Thyroid gland (tissue), 4 donors: Measurements from ENCODE around the gene SAXO1. TPM values are rescaled to one million over a fixed set of nuclear protein-coding genes. Genes with fewer than 3 reads are reported as not detected.

Source experiments
- DNase-seq, 2 donors: peaks; one replicate each; pipeline ENCODE4 v3.0.0-alpha.2; 2019
- H3K27ac ChIP-seq, 3 donors: fragments of 200-600 bp; sonication (generic); 1 replicate in 2 of 3; 2 replicates in 1 of 3; pipeline ENCODE4 v1.5.1; 2016 to 2019; ENCODE audit warnings: mild to moderate bottlenecking in 1 of 3, moderate library complexity in 1 of 3
- H3K27me3 ChIP-seq: fragments of 200-600 bp; sonication (generic); one replicate; pipeline ENCODE4 v1.5.1; 2019
- H3K36me3 ChIP-seq, 2 donors: fragments of 200-600 bp; sonication (generic); one replicate each; pipeline ENCODE4 v1.5.1; 2016 to 2019
- H3K4me1 ChIP-seq, 2 donors: fragments of 200-600 bp; sonication (generic); one replicate each; pipeline ENCODE4 v1.5.1; 2017 to 2019
- H3K4me3 ChIP-seq, 3 donors: fragments of 200-600 bp; sonication (generic); replicated peaks in 1 of 3; 1 replicate in 2 of 3; 2 replicates in 1 of 3; pipeline ENCODE4 v1.5.1; 2016; ENCODE audit warnings: mild to moderate bottlenecking in 1 of 3
- H3K9me3 ChIP-seq: fragments of 200-600 bp; sonication (generic); one replicate; pipeline ENCODE4 v1.5.1; 2017
- CTCF ChIP-seq, 6 experiments: fragments of 200-600 bp in 3 of 6; fragments of 450-650 bp in 3 of 6; sonication (generic) in 3 of 6; IDR thresholded peaks; one replicate each; pipeline ENCODE4 v1.5.1; 2016 to 2019; ENCODE audit warnings: antibody characterized with exemption in 6 of 6, mild to moderate bottlenecking in 2 of 6, inconsistent platforms in 1 of 6, moderate library complexity in 1 of 6
- POLR2A ChIP-seq, 2 donors: fragments of 450-650 bp; IDR thresholded peaks; one replicate each; pipeline ENCODE4 v1.6.1; 2017; ENCODE audit warnings: antibody characterized with exemption in 2 of 2, mild to moderate bottlenecking in 2 of 2, moderate library complexity in 1 of 2
- WGBS, 2 donors: methylation state at CpG; one replicate each; pipeline ENCODE4 v1.1.5; 2017; 5-methylcytosine and 5-hydroxymethylcytosine counted together
- intact Hi-C: fragments of 100-400 bp; cut with DNase I; formaldehyde crosslinking; loops from one replicate; pipeline ENCODE4 v1.15.1; 2023
- total RNA-seq, 4 donors: library from RNA; depleted of rRNA; stranded (reverse); fragments of >200 nt; gene quantifications; one replicate each; pipeline ENCODE4 v1.2.3, GENCODE V29; 2016

Gene SAXO1
- total RNA-seq, 4 donors from 2014 or later = 0.54 TPM; not detected in 3

DNA sequence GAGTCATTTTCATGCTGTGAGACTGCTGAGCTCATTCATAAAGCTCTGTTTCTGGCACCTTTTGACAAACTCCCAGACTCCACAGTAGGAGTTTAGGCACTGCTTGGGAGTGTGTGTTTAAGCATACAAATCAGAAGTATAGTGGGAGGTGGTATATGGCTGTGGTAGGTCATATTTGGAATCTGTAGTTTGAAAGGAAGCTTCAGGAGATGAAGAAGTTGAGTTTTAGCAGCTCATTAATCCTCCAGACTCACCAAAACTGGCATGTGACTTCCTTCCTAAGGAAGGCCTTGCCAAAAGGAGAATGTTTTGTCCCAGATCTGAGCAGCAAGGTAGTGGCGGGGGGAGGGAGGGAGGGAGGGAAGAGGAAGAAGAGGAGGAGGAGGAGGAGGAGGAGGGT is 52.8 kb downstream of the SAXO1 start:
- TF ChIP-seq POLR2A (IDR thresholded peaks at IDR 0.05) (no peak), CTCF (IDR thresholded peaks at IDR 0.05) (no peak)
- H3K9me3 ChIP-seq = no peaks in the 10 kb centered on the region
- DNase-seq = no peak
- no peak overlapping the region for H3K4me3 ChIP-seq
- H3K27me3 ChIP-seq = no peaks in the 10 kb centered on the region
- peaks cover 5 to 8% of the 10 kb centered on the region in 2 donors for H3K4me1 ChIP-seq
- no peak overlapping the region for H3K27ac ChIP-seq
- 0 to 28% methylated on average over 1 of the region's 1 CpG for WGBS, 2 donors
- intact Hi-C loops = no loop called here
- no peaks in the 10 kb centered on the region for H3K36me3 ChIP-seq

GRCh38 chr9:18979367-18979766 is 53.6 kb downstream of the SAXO1 start:
- Histone ChIP-seq H3K36me3 (no peaks in the 10 kb centered on the region), H3K9me3 (no peaks in the 10 kb centered on the region), H3K4me3 (no peak overlapping the region), H3K27me3 (no peaks in the 10 kb centered on the region), H3K27ac (no peak overlapping the region), H3K4me1 (no peaks in the 10 kb centered on the region)
- intact Hi-C loops = no loop called here
- DNase-seq = no peak
- no peak for TF ChIP-seq CTCF (IDR thresholded peaks at IDR 0.05)
- no peak for TF ChIP-seq POLR2A (IDR thresholded peaks at IDR 0.05)
- 75 to 82% methylated on average over 2 of the region's 2 CpGs for WGBS, 2 donors

DNA sequence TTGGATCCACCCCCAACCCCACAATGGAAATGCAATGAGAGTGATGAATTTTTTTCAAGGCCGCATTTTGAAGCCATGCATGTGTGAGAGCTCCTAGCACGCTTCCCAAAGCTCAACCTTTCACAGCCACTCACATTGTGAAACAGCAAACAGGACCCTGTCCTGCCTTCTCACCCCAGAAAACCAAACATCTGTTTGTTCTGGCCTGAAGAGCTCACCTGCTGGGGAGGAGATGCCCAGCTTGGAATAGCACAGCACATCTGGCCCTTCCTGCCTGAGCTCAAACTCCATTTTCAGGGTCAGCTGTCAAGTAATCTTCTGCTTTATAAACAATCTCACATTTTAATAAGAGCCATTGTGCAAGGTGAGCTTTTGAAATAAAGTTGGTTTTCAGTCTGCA is 54.8 kb downstream of the SAXO1 start:
- Histone ChIP-seq H3K9me3 (no peaks in the 10 kb centered on the region), H3K36me3 (no peaks in the 10 kb centered on the region), H3K27me3 (no peaks in the 10 kb centered on the region), H3K27ac (no peak overlapping the region), H3K4me1 (no peaks in the 10 kb centered on the region), H3K4me3 (no peak overlapping the region)
- intact Hi-C loops = no loop called here
- DNase-seq = no peak
- WGBS, 2 donors = 98 to 100% methylated on average over 2 of the region's 2 CpGs
- no peak for TF ChIP-seq CTCF (IDR thresholded peaks at IDR 0.05)
- TF ChIP-seq POLR2A (IDR thresholded peaks at IDR 0.05) = no peak

GRCh38 chr9:18976709-18977531 is 56.1 kb downstream of the SAXO1 start:
- Histone ChIP-seq H3K36me3 (no peaks in the 10 kb centered on the region), H3K27me3 (no peaks in the 10 kb centered on the region), H3K4me1 (no peaks in the 10 kb centered on the region), H3K9me3 (no peaks in the 10 kb centered on the region), H3K27ac (no peak overlapping the region), H3K4me3 (no peak overlapping the region)
- TF ChIP-seq CTCF (IDR thresholded peaks at IDR 0.05) = no peak
- no peak for TF ChIP-seq POLR2A (IDR thresholded peaks at IDR 0.05)
- DNase-seq = no peak
- intact Hi-C loops = no loop called here
- 71 to 73% methylated on average over 12 of the region's 12 CpGs for WGBS, 2 donors

GRCh38 chr9:18976221-18976708 is 56.7 kb downstream of the SAXO1 start:
- intact Hi-C loops = no loop called here
- Histone ChIP-seq H3K36me3 (no peaks in the 10 kb centered on the region), H3K9me3 (no peaks in the 10 kb centered on the region), H3K4me1 (no peaks in the 10 kb centered on the region), H3K27ac (no peak overlapping the region), H3K4me3 (no peak overlapping the region), H3K27me3 (no peaks in the 10 kb centered on the region)
- TF ChIP-seq CTCF (IDR thresholded peaks at IDR 0.05) (no peak), POLR2A (IDR thresholded peaks at IDR 0.05) (no peak)
- DNase-seq = no peak
- 70 to 80% methylated on average over 4 of the region's 4 CpGs for WGBS, 2 donors
